Heart left ventricle (tissue), 16 donors: ENCODE measurements around the gene SMG5. TPM values are rescaled to one million over a fixed set of nuclear protein-coding genes. Genes with fewer than 3 reads are reported as not detected.
A peak's percentile ranks its signal among the peaks of the same experiment; 100 is the strongest.
"Not testable (repeated sequence)": the region's sequence is repeated elsewhere in the genome, so short reads cannot be mapped to it uniquely, and the experiment has no call there.

Source experiments
- ATAC-seq, 4 donors: fragments of 200-7000 bp; cut with Tn5 transposase; one replicate each; pipeline ENCODE4 v1.9.1; 2020 to 2022; ENCODE audit warnings: moderate library complexity in 4 of 4, mild to moderate bottlenecking in 3 of 4, moderate number of reproducible peaks in 1 of 4
- DNase-seq, 5 donors: peaks; one replicate each; pipeline ENCODE4 v3.0.0-alpha.2; 2020
- H3K27ac ChIP-seq, 12 donors: fragments of 200-600 bp; sonication (generic) in 4 of 12; one replicate each; pipeline versions ENCODE4 v1.5.0 to v1.8.0; 2016 to 2022; ENCODE audit warnings: mild to moderate bottlenecking in 2 of 12
- H3K27me3 ChIP-seq, 9 donors: fragments of 200-600 bp; sonication (generic) in 2 of 9; one replicate each; pipeline versions ENCODE4 v1.5.1 to v1.8.0; 2016 to 2022; ENCODE audit warnings: mild to moderate bottlenecking in 3 of 9
- H3K36me3 ChIP-seq, 9 donors: fragments of 200-600 bp; sonication (generic) in 2 of 9; one replicate each; pipeline versions ENCODE4 v1.5.0 to v1.8.0; 2018 to 2022; ENCODE audit warnings: mild to moderate bottlenecking in 2 of 9
- H3K4me1 ChIP-seq, 12 donors: fragments of 200-600 bp; sonication (generic) in 4 of 12; one replicate each; pipeline versions ENCODE4 v1.5.0 to v1.8.0; 2016 to 2022; ENCODE audit warnings: mild to moderate bottlenecking in 3 of 12
- H3K4me3 ChIP-seq, 12 donors: fragments of 200-600 bp; sonication (generic) in 4 of 12; one replicate each; pipeline versions ENCODE4 v1.5.0 to v1.8.0; 2017 to 2022; ENCODE audit warnings: mild to moderate bottlenecking in 9 of 12, moderate library complexity in 4 of 12
- H3K9me3 ChIP-seq, 12 donors: fragments of 200-600 bp; sonication (generic) in 4 of 12; one replicate each; pipeline versions ENCODE4 v1.5.0 to v1.8.0; 2016 to 2022; ENCODE audit warnings: mild to moderate bottlenecking in 1 of 12
- POLR2A ChIP-seq, 2 donors: fragments of 450-650 bp; IDR thresholded peaks; one replicate each; pipeline ENCODE4 v1.6.1; 2017; ENCODE audit warnings: antibody characterized with exemption in 2 of 2, mild to moderate bottlenecking in 2 of 2, moderate library complexity in 2 of 2
- WGBS, 4 donors: extraction: QIAGEN DNeasy Blood & Tissue Kit in 2 of 4; methylation state at CpG; one replicate each; pipeline versions ENCODE4 v1.1.5 to v1.1.7; 2013 to 2018; 5-methylcytosine and 5-hydroxymethylcytosine counted together
- intact Hi-C, 10 donors: fragments of 100-400 bp; cut with DNase I; formaldehyde crosslinking; loops; one replicate each; pipeline versions ENCODE4 v1.11.1 to v1.14.2; 2022
- polyA plus RNA-seq, 2 donors: library from polyadenylated mRNA; stranded (reverse); fragments of 200-250 nt; gene quantifications; one replicate each; pipeline ENCODE4 v1.2.3, GENCODE V29; 2013
- total RNA-seq, 9 donors: library from RNA; depleted of rRNA in 2 of 9; stranded (reverse); fragments of >200 nt in 2 of 9; fragmentation: NEBNext Ultra II Directional in 3 of 9; extraction: Animal tissue kit (Norgen Biotek cat#: 25700) in 3 of 9; gene quantifications; one replicate each; pipeline versions ENCODE4 v1.1.0 to v1.2.4, GENCODE V29; 2016 to 2023
- TF ChIP-seq, protein P1 (sequence below), 12 donors: fragments of 200-600 bp; sonication (generic) in 4 of 12; IDR thresholded peaks; one replicate each; pipeline versions ENCODE4 v1.5.0 to v1.8.0; 2018 to 2022; ENCODE audit warnings: antibody characterized with exemption in 12 of 12, mild to moderate bottlenecking in 5 of 12
- donor health status: ischemic (EF 13 %, LVEDD 7.1; RV severe dilation, severe dysfunction).
- donor health status: healthy with polysubstance abuse.
- donor health status: DM: no; HTN: yes; CAD: no.
- donor health status: DM: no; HTN: no; CAD: no.
- donor health status: ischemic (EF 25% LVEDD 6.9; RV normal size, moderate dysfunction).
- donor health status: ischemic (EF 25% LVEDD 5.7; RV mildly dilated, moderate dysfunction).
- donor health status: healthy.
- donor health status: DM: yes; HTN: yes; CAD: no.
- donor health status: ischemic (EF 35%, LVEDD 5.7; RV mildly dilated, moderate dysfunction).
- donor health status: nonischemic (EF 11% LVEDD 7.7; RV severe dilation, severe dysfunction).
- donor health status: DM: yes; HTN: yes; CAD: no.
- donor health status: PGD.
- donor health status: ischemic (EF 29% LVEDD 5.4; RV normal size, mild dysfunction).
- donor health status: nonischemic (EF 23%, LVEDD 6.1; RV moderate dilation, normal function).

Gene SMG5
- total and polyA plus RNA-seq, 11 donors, result 56.3 to 104 (median 89.4) TPM

DNA sequence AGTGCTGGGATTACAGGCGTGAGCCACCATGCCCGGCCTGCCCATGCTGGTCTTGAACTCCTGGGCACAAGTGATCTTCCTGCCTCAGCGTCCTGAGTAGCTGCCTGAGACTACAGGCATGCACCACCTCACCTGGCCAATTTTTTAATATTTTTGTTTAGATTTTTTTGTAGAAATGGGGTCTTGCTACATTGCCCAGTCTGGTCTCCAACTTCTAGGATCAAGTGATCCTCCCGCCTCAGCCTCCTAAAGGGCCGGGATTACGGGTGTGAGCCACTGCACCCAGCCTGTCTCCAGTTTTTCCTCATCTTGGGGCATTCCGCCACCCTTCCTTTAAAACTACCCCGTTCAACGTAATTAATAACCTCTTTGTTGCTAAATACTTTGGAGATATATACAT is 62.4 kb downstream of the SMG5 start:
- Histone ChIP-seq H3K27me3 (no peaks in the 10 kb centered on the region), H3K4me3 (no peak overlapping the region), H3K27ac (no peak overlapping the region), H3K9me3 (no peaks in the 10 kb centered on the region), H3K36me3 (peaks cover 0 to 61% (median 44%) of the 10 kb centered on the region in 9 donors), H3K4me1 (peaks cover 0 to 27% (median 7%) of the 10 kb centered on the region in 12 donors)
- ATAC-seq (no peak), DNase-seq (no peak)
- 96 to 97% (median 96%) methylated on average over 9 of the region's 9 CpGs for WGBS, 4 donors
- TF ChIP-seq, protein P1, sequence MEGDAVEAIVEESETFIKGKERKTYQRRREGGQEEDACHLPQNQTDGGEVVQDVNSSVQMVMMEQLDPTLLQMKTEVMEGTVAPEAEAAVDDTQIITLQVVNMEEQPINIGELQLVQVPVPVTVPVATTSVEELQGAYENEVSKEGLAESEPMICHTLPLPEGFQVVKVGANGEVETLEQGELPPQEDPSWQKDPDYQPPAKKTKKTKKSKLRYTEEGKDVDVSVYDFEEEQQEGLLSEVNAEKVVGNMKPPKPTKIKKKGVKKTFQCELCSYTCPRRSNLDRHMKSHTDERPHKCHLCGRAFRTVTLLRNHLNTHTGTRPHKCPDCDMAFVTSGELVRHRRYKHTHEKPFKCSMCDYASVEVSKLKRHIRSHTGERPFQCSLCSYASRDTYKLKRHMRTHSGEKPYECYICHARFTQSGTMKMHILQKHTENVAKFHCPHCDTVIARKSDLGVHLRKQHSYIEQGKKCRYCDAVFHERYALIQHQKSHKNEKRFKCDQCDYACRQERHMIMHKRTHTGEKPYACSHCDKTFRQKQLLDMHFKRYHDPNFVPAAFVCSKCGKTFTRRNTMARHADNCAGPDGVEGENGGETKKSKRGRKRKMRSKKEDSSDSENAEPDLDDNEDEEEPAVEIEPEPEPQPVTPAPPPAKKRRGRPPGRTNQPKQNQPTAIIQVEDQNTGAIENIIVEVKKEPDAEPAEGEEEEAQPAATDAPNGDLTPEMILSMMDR (IDR thresholded peaks at IDR 0.05), result no peak
- no peak for TF ChIP-seq POLR2A (IDR thresholded peaks at IDR 0.05)
- intact Hi-C loops, result loop anchor here in 1 of 10 donors (5.0 kb wide), 1 partner anchor 128 kb away; no protein-coding TSS in a partner anchor

DNA sequence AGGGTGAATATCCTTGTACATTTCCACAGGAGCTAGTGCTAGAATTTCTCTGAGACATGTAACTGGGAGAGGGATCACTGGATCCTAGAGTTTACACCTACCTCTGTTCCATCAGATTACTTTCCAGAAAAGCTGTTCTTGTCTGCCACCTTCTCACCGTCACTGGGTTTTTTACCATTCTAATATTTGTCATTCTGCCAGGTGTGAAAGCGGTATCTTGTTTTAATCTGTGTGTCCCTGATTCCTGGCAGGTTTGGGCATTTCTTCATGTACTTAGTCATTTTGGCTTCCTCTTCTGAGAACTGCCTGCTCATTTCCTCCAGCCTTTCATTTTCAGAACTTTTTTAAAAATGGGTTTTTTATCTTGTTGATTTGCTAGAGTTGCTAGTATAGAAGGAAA is 64.8 kb downstream of the SMG5 start:
- peak overlapping the region in 7 of 12 donors; percentile 1 to 94 (median 18) for H3K27ac ChIP-seq
- TF ChIP-seq POLR2A (IDR thresholded peaks at IDR 0.05), result no peak
- TF ChIP-seq, protein P1 (IDR thresholded peaks at IDR 0.05), result no peak
- H3K4me1 ChIP-seq, result peaks cover 0 to 37% (median 18%) of the 10 kb centered on the region in 12 donors
- no peaks in the 10 kb centered on the region for H3K27me3 ChIP-seq
- DNase-seq (no peak), ATAC-seq (no peak)
- peaks cover 0 to 51% (median 39%) of the 10 kb centered on the region in 9 donors for H3K36me3 ChIP-seq
- peak overlapping the region in 1 of 12 donors; percentile 19 for H3K4me3 ChIP-seq
- WGBS, 4 donors, result 52 to 59% (median 54%) methylated on average over 2 of the region's 2 CpGs
- intact Hi-C loops, result no loop called here
- no peaks in the 10 kb centered on the region for H3K9me3 ChIP-seq

GRCh38 chr1:156216361-156217086 is 66.1 kb downstream of the SMG5 start:
- intact Hi-C loops, ATAC-seq, H3K4me3 ChIP-seq, H3K27me3 ChIP-seq, DNase-seq, H3K9me3 ChIP-seq, H3K27ac ChIP-seq: not testable (repeated sequence)
- WGBS, 4 donors, result 94 to 96% (median 95%) methylated on average over 34 to 55 of the region's 55 CpGs
- peaks cover 0 to 42% (median 25%) of the 10 kb centered on the region in 9 donors for H3K36me3 ChIP-seq
- H3K4me1 ChIP-seq, result peaks cover 0 to 44% (median 20%) of the 10 kb centered on the region in 12 donors

GRCh38 chr1:156214024-156214748 is 68.4 kb downstream of the SMG5 start:
- DNase-seq (no peak), ATAC-seq (no peak)
- peaks cover 0 to 42% (median 20%) of the 10 kb centered on the region in 12 donors for H3K4me1 ChIP-seq
- WGBS, 4 donors, result 86 to 91% (median 87%) methylated on average over 16 of the region's 16 CpGs
- TF ChIP-seq POLR2A (IDR thresholded peaks at IDR 0.05), result no peak
- TF ChIP-seq, protein P1 (IDR thresholded peaks at IDR 0.05), result no peak
- H3K27me3 ChIP-seq, result no peaks in the 10 kb centered on the region
- no peaks in the 10 kb centered on the region for H3K9me3 ChIP-seq
- intact Hi-C loops, result loop anchor here in 4 of 10 donors (5.0 kb wide), 3 partner anchors 52 to 67 kb away; no protein-coding TSS in a partner anchor
- peak overlapping the region in 11 of 12 donors; percentile 60 to 84 (median 69) for H3K4me3 ChIP-seq
- H3K36me3 ChIP-seq, result peaks cover 0 to 43% (median 33%) of the 10 kb centered on the region in 9 donors
- H3K27ac ChIP-seq, result peak overlapping the region in 10 of 12 donors; percentile 90 to 99 (median 96)
